Stimulated activated memory B cell treated with anti-CD40 and anti-IgM and Interleukin-4, amounts not matched to agents 10 μg/mL and 1 μg/mL and 100 μg/mL, for 72 hours (primary cell): ENCODE measurements around the gene ZNF610.
"Not testable (repeated sequence)": the region's sequence is repeated elsewhere in the genome, so short reads cannot be mapped to it uniquely, and the experiment has no call there.

Experiments
- ATAC-seq: fragments of 150-1000 bp; cut with Tn5 transposase; 2 replicates; pipeline ENCODE4 v1.10.0; 2021
- H3K27ac Mint-ChIP-seq: one replicate; pipeline ENCODE4 v1.8.0; 2022; ENCODE audit warnings: mild to moderate bottlenecking, mixed read lengths
- H3K27me3 Mint-ChIP-seq: one replicate; pipeline ENCODE4 v1.8.0; 2022; ENCODE audit warnings: mixed read lengths
- H3K36me3 Mint-ChIP-seq: one replicate; pipeline ENCODE4 v1.8.0; 2022; ENCODE audit warnings: mixed read lengths
- H3K4me1 Mint-ChIP-seq: one replicate; pipeline ENCODE4 v1.8.0; 2022; ENCODE audit warnings: mixed read lengths
- H3K4me3 Mint-ChIP-seq: one replicate; pipeline ENCODE4 v1.8.0; 2022; ENCODE audit warnings: mild to moderate bottlenecking, moderate library complexity, mixed read lengths
- H3K9me3 Mint-ChIP-seq: one replicate; pipeline ENCODE4 v1.8.0; 2022; ENCODE audit warnings: mixed read lengths

ZNF610 gene

GRCh38 chr19:52336117-52336790 is at the start of gene ZNF610:
TSS of gene ZNF610 (plus strand) at chr19:52336243. CDS start at chr19:52349173, 12,930 bp downstream.
- Mint-ChIP-seq H3K27ac (peak within 1 kb of the TSS; percentile 91), H3K4me3 (peak within 1 kb of the TSS; percentile 90), H3K9me3 (peaks cover 22% of the 10 kb centered on the region), H3K4me1 (peaks cover 12% of the 10 kb centered on the region), H3K27me3 (no peaks in the 10 kb centered on the region), H3K36me3 (peaks cover 36% of the 10 kb centered on the region)
- ATAC-seq: peak; percentile 95

- H3K9me3 Mint-ChIP-seq: peaks cover 7% of the 10 kb centered on the region
- no peaks in the 10 kb centered on the region for H3K27me3 Mint-ChIP-seq
- H3K4me1 Mint-ChIP-seq: no peaks in the 10 kb centered on the region
- ATAC-seq: no peak
- peaks cover 85% of the 10 kb centered on the region for H3K36me3 Mint-ChIP-seq
- H3K27ac Mint-ChIP-seq: no peak overlapping the region
- H3K4me3 Mint-ChIP-seq: no peak overlapping the region
Observed at GRCh38 chr19:52286256-52286655, 49.8 kb upstream of the ZNF610 start.

GRCh38 chr19:52291781-52292180 is 44.3 kb upstream of the ZNF610 start:
- peaks cover 3% of the 10 kb centered on the region for H3K9me3 Mint-ChIP-seq
- peaks cover 64% of the 10 kb centered on the region for H3K36me3 Mint-ChIP-seq

GRCh38 chr19:52292946-52293345 is 43.1 kb upstream of the ZNF610 start:
- not testable (repeated sequence) for ATAC-seq

More at GRCh38 chr19:52291781-52292180, 44.3 kb upstream of the ZNF610 start:
- no peaks in the 10 kb centered on the region for H3K4me1 Mint-ChIP-seq
- no peak for ATAC-seq
- H3K27me3 Mint-ChIP-seq: no peaks in the 10 kb centered on the region
- no peak overlapping the region for H3K4me3 Mint-ChIP-seq
- no peak overlapping the region for H3K27ac Mint-ChIP-seq

GRCh38 chr19:52296400-52296772 is 39.7 kb upstream of the ZNF610 start:
- peaks cover 13% of the 10 kb centered on the region for H3K9me3 Mint-ChIP-seq
- peak overlapping the region; percentile 78 for H3K4me3 Mint-ChIP-seq
- peaks cover 20% of the 10 kb centered on the region for H3K4me1 Mint-ChIP-seq
- H3K36me3 Mint-ChIP-seq: peaks cover 64% of the 10 kb centered on the region
- peak overlapping the region; percentile 94 for H3K27ac Mint-ChIP-seq
- no peaks in the 10 kb centered on the region for H3K27me3 Mint-ChIP-seq
- ATAC-seq: no peak

More at GRCh38 chr19:52292946-52293345, 43.1 kb upstream of the ZNF610 start:
- H3K4me3 Mint-ChIP-seq, H3K27ac Mint-ChIP-seq, H3K9me3 Mint-ChIP-seq, H3K27me3 Mint-ChIP-seq: not testable (repeated sequence)
- Mint-ChIP-seq H3K4me1 (peaks cover 10% of the 10 kb centered on the region), H3K36me3 (peaks cover 63% of the 10 kb centered on the region)

GRCh38 chr19:52296773-52297600 is 39.1 kb upstream of the ZNF610 start, which contains the start of gene ZNF480:
TSS of gene ZNF480 (plus strand) at chr19:52297169. CDS start at chr19:52300413, 3,244 bp downstream.
- peaks cover 14% of the 10 kb centered on the region for H3K9me3 Mint-ChIP-seq
- H3K4me1 Mint-ChIP-seq: peaks cover 20% of the 10 kb centered on the region
- ATAC-seq: peak; percentile 84

GRCh38 chr19:52297601-52298364 is 38.3 kb upstream of the ZNF610 start:
- Mint-ChIP-seq H3K9me3 (peaks cover 18% of the 10 kb centered on the region), H3K4me3 (peak overlapping the region; percentile 86), H3K4me1 (peaks cover 20% of the 10 kb centered on the region), H3K27me3 (no peaks in the 10 kb centered on the region), H3K36me3 (peaks cover 69% of the 10 kb centered on the region), H3K27ac (peak overlapping the region; percentile 94)
- ATAC-seq: peak; percentile 62

More at GRCh38 chr19:52296773-52297600, 39.1 kb upstream of the ZNF610 start, which contains the start of gene ZNF480:
- H3K27me3 Mint-ChIP-seq: no peaks in the 10 kb centered on the region
- peak within 1 kb of the TSS; percentile 94 for H3K27ac Mint-ChIP-seq
- peak within 1 kb of the TSS; percentile 86 for H3K4me3 Mint-ChIP-seq
- H3K36me3 Mint-ChIP-seq: peaks cover 67% of the 10 kb centered on the region

- no peak overlapping the region for H3K4me3 Mint-ChIP-seq
- H3K9me3 Mint-ChIP-seq: peaks cover 22% of the 10 kb centered on the region
- H3K36me3 Mint-ChIP-seq: peaks cover 96% of the 10 kb centered on the region
- no peak for ATAC-seq
- H3K27me3 Mint-ChIP-seq: no peaks in the 10 kb centered on the region
- no peak overlapping the region for H3K27ac Mint-ChIP-seq
- H3K4me1 Mint-ChIP-seq: no peaks in the 10 kb centered on the region
Observed at GRCh38 chr19:52307275-52307674, 28.8 kb upstream of the ZNF610 start.

- H3K27me3 Mint-ChIP-seq: no peaks in the 10 kb centered on the region
- H3K4me1 Mint-ChIP-seq: no peaks in the 10 kb centered on the region
- H3K9me3 Mint-ChIP-seq: peaks cover 33% of the 10 kb centered on the region
- H3K36me3 Mint-ChIP-seq: peaks cover 65% of the 10 kb centered on the region
- no peak for ATAC-seq
- no peak overlapping the region for H3K27ac Mint-ChIP-seq
- no peak overlapping the region for H3K4me3 Mint-ChIP-seq
Observed at GRCh38 chr19:52322429-52322828, 13.6 kb upstream of the ZNF610 start.

- peaks cover 3% of the 10 kb centered on the region for H3K4me1 Mint-ChIP-seq
- no peaks in the 10 kb centered on the region for H3K27me3 Mint-ChIP-seq
- no peak for ATAC-seq
- H3K9me3 Mint-ChIP-seq: peaks cover 26% of the 10 kb centered on the region
- no peak overlapping the region for H3K27ac Mint-ChIP-seq
- H3K36me3 Mint-ChIP-seq: peaks cover 13% of the 10 kb centered on the region
- H3K4me3 Mint-ChIP-seq: no peak overlapping the region
Observed at GRCh38 chr19:52331757-52332156, 4.3 kb upstream of the ZNF610 start.

- Mint-ChIP-seq H3K4me3 (peak overlapping the region; percentile 90), H3K4me1 (peaks cover 12% of the 10 kb centered on the region), H3K36me3 (peaks cover 36% of the 10 kb centered on the region), H3K27me3 (no peaks in the 10 kb centered on the region), H3K9me3 (peaks cover 27% of the 10 kb centered on the region), H3K27ac (peak overlapping the region; percentile 91)
- peak; percentile 52 for ATAC-seq
Observed at GRCh38 chr19:52335768-52336116, 301 bp upstream of the ZNF610 start.

- H3K27me3 Mint-ChIP-seq: no peaks in the 10 kb centered on the region
- ATAC-seq: peak; percentile 10
- H3K36me3 Mint-ChIP-seq: peaks cover 36% of the 10 kb centered on the region
- H3K27ac Mint-ChIP-seq: peak overlapping the region; percentile 91
- H3K4me3 Mint-ChIP-seq: peak overlapping the region; percentile 90
- H3K9me3 Mint-ChIP-seq: peaks cover 18% of the 10 kb centered on the region
- H3K4me1 Mint-ChIP-seq: peaks cover 12% of the 10 kb centered on the region
Observed at GRCh38 chr19:52336791-52337381, 843 bp downstream of the ZNF610 start.

GRCh38 chr19:52339022-52339421 is 3.0 kb downstream of the ZNF610 start:
- not testable (repeated sequence) for H3K27ac Mint-ChIP-seq, ATAC-seq, H3K4me3 Mint-ChIP-seq, H3K27me3 Mint-ChIP-seq
- peaks cover 17% of the 10 kb centered on the region for H3K9me3 Mint-ChIP-seq
- peaks cover 31% of the 10 kb centered on the region for H3K36me3 Mint-ChIP-seq
- peaks cover 12% of the 10 kb centered on the region for H3K4me1 Mint-ChIP-seq

GRCh38 chr19:52343548-52343947 is 7.5 kb downstream of the ZNF610 start:
- H3K4me3 Mint-ChIP-seq: no peak overlapping the region
- no peaks in the 10 kb centered on the region for H3K4me1 Mint-ChIP-seq
- no peaks in the 10 kb centered on the region for H3K27me3 Mint-ChIP-seq
- ATAC-seq: peak; percentile 67
- peaks cover 15% of the 10 kb centered on the region for H3K9me3 Mint-ChIP-seq
- no peak overlapping the region for H3K27ac Mint-ChIP-seq
- peaks cover 25% of the 10 kb centered on the region for H3K36me3 Mint-ChIP-seq

GRCh38 chr19:52345162-52345561 is 9.1 kb downstream of the ZNF610 start:
- H3K36me3 Mint-ChIP-seq: peaks cover 33% of the 10 kb centered on the region
- no peak overlapping the region for H3K4me3 Mint-ChIP-seq
- no peak for ATAC-seq
- peaks cover 23% of the 10 kb centered on the region for H3K9me3 Mint-ChIP-seq
- H3K4me1 Mint-ChIP-seq: no peaks in the 10 kb centered on the region
- no peaks in the 10 kb centered on the region for H3K27me3 Mint-ChIP-seq
- H3K27ac Mint-ChIP-seq: no peak overlapping the region
